ENCODE results near the gene PRDM11.

Gene PRDM11

DNA sequence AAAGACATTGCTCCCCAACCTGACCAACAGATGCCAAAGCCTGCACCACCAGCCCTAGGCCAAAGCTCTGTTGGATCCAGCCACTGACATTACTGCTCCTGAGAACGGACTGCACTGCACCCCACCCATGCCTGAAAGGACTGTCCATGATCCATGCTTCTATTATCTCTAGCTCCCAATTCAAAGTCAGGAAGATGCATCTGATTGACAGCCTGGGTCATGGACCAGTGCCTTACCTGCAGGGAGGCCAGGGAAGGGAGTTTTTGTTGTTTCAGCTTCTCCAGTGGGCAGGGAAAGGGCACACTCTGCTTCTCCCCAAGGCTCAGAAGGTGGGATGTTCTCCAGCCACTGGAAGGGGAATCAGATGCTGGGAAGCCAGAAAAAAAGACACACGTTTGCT, 4.8 kb upstream of the PRDM11 start:
- no peak for DNase-seq

DNA sequence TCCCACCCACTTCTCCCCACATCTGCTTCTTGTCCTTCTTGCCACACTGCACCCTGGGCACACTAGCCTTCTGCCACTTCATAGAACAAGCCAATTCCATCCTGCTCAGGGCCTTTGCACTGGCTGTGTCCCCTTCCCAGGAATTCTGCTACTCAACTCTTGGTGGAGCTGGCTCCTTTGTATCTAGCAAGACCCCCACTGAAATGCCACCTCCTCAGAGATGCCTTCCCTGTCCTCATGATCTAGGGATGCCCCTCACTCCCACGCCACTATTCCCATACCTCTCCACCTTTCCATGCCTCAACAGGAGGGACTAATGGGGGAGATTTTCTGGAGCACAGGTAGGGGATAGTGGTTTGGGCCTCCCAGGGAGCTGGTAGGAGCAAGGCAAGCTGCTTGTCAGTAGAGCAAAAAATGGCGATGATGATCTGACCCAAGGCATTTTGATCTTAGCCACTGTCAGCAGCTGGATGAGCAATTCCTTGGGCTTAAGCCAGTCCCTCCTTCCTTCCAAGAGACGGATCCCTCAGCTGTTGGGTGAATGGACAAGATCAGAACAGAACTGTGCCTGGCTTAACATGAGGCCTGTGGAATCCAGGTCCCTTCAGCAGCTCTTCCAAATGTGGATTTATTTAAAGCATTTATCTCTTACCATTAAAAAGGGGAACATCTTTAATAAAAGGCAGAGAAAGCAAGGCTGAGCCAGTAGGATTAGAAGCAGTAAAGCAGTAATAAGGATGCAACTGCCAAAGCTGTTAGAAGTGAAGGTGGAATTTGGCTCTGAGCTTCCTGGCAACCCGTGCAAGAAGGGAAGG, 4.0 kb upstream of the PRDM11 start:
- DNase-seq, result no peak

DNA sequence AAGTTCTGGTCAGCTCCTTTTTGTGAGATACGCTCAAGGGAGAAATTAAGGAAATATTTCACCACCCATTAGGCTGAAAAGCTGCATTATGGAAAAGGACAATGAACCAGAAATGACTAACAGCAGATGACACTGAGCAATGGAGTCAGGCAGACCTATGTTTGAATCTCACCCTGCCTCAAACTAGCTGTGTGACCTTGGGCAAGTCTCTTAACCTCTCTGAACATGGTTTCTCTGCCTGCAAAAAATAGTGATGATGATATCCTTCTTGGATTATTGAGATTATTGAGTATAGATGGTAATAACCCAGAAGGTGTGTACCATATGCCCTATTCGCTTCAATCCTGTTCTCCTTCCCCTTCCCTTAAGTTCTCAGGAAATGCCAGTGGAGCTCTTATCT, 2.9 kb upstream of the PRDM11 start:
- no peak for DNase-seq

DNA sequence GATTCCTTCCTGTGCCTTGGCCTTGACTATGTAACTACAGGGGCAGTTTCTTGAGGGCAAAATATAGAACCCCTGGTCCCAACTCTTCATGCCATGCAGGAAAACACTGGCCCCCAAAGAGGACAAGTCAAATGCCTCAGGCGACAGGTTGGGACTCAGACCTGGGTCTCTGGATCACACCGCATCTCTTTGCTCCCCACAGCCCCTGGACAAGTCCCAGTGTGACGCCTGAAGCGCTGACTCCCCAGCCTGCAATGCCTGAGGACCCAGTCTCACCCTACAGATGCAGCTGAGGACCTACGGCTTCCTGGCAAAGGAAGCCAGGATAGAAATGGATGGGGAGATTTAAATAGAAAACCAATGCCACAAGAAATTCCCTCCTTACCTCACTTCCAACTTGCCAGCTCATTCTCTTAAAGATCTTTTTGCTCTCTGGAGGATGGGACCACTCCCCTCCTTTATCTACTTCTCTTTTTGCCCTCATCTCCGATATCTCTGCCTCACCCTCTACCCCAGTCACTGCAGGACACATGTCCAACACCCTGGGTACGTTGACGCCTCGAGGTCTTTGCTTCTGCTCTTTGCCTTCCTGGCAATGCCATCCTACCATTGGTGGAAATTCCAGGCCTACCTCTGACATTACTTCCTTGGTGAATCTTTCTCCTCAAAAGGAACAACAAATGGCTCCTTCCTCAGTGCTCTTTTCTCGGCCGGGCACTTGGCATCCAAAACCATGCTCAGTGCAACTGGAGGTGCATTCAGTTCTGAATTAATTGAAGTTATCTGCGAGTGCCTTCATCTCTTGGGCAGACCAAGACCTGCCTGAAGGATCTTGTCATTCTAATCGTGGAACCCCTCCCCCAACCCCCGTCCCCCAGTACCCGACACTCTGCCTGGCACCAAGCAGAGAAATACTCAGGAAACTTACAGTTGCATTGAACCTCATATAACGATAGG, 2.0 kb upstream of the PRDM11 start:
- DNase-seq, result no peak

DNA sequence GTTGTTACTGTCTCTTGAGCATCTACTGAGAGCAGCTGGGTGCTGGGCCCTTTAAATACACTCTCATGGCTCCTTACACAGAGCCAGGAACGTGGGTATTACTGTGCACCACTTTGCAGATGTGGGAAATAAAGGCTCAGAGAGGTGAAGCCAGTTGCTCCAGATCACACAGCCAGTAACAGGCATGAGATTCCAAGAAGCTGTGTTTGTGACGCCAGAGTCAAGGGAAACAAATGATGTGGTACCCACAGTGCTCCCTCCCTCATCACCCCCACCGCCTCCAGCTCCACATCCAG, 1.4 kb upstream of the PRDM11 start:
- no peak for DNase-seq

DNA sequence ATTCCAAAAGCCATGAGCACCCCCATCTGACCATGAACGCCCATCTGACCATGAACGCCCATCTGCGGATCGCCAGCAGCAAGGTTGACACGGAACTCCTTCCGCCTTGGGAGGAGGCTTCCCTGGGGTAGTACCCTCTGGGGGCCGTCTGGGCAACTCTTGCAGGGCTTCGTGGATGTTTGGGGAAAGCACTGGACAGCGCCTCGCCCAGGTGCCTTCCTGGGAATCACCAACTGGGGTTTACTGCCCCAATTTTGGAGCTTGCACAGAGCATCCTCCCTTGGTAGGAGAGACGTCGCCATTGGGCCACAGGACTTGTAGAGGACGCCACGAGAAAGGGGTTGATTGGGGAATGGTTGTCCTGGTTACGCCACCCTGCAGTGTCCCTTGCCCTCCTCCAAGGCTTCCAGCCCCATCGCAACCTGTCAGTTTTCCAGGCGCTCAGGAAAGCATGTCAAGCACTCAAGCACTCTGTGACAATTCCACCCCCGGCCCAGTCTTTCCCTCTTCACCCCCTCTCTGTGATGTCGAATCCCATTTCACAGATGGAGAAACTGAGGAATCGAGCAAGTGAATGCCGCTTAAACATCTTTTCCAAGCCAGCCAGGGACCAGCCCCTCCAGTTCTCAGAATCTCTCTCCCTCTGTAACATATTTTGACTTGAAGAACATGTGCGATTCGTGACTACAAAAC, 914 bp upstream of the PRDM11 start:
- DNase-seq, result peak in 1 of 56 donors; percentile 17

DNA sequence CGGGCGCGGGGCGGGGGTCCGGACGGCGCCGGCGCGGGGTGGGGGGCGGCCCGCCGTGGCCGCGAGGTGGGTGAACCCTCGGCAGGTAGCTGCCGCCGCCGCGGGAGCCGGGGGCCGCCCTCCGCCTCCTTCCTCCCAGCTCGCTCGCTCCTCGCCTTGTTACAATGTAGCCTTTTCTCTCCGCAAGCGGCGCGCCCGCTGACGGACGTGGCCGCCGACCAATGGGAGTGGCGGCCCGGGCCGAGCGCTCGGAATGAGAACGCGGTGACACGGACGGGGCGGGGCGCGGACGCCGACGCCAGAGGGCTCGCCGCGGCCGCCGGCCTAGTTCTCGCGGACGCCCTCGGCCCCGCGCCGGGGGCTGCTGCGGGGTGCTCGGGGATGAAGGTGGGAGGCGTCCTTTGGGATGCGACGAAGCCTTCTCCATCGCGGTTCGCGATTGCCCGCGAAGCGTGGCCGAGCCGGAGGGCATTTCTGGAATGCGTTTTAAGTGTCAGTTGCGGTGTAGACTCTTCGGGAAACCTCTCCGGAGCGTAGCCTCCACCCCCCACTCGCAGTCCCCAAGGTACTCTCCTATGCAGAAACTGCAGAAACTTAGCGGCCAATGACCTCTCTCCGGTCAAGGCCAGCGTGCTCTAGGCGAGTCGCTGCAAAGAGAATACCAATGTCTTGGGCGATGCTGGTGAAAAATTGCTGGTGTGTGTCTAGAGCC, 734 bp downstream of the PRDM11 start:
- DNase-seq, result peak; percentile 36 to 97 (median 88)

DNA sequence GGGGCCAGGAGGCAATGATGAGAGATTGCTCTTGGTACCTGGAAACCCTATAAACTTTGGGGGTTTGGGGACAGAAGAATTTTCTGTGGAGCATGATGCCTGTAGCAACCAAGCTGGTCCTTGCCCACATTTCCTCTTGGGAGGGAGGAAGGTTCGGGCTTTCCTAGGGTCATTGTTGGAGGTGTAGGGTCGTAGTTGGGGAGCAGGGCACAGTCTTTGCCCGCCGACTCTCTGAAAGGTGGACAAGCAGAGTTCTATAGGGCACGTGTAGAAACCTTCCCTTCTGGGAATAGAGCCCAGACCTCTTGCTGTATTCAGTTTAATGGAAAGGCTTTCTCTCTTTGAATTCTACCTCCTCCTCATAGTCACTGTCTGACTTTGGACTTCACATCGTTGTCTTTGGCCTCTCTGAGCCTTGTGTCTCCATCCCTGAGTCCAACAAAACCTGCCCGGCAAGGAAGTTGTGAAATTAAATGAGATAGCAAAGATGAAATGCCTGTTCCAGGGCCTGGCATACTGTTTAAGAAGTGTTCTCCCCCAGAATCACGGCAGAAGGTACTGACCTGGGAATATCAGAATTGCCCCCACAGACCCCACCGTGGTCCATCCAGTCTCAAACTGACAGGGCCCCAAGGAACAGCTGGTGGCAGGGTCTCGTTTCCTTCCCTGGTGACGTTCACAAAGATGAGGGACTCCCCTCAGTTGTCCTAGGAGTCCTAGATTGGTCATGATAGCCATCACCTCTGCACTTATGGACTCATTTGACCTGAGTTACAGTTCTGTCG, 1.6 kb downstream of the PRDM11 start:
- no peak for DNase-seq

DNA sequence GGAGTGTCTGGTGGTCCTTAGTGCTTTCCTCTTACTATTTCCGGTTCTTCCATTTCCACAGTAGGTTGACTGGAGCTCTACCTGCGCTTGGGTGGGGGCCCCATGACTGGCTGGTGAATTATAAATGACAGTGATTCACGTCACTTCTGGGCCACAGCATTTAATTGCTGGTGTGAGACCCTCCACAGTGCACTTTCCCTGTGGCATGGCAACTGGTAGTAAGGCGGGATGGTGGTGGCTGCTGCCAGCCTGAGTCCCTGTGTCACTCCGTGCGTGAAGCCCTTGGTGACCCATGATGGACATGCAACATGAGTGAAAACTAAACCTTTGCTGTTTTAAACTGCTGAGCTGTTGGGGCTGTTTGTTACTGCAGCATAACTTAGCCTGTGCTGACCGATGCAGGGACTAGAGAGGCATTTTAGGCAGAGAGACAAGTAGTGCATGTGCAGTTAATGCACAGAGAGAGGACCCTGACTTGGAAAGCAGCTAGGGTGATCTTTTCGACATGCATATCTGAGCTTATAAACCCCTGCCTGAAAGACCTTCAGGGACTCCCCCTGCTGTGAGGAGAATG, 3.1 kb downstream of the PRDM11 start:
- DNase-seq, result no peak

DNA sequence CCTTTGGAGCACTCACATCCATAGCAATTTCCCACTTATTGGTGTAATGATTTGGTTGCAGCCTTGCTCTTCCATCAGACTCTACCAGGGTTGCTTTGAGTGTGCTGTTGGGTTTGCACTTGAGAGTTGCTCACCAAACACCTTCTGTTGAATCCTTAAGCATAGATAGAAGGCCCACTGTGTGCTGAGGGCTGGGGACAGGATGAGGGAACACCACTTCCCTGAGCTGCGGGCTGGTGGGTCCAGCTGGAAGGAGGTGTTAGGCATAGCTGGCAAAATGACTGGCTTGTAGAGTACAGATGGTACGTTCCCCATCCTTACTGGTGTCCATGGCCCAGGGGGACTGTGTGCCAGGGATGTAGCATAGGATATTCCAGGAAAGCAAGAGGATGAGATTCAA, 3.9 kb downstream of the PRDM11 start:
- no peak for DNase-seq

DNA sequence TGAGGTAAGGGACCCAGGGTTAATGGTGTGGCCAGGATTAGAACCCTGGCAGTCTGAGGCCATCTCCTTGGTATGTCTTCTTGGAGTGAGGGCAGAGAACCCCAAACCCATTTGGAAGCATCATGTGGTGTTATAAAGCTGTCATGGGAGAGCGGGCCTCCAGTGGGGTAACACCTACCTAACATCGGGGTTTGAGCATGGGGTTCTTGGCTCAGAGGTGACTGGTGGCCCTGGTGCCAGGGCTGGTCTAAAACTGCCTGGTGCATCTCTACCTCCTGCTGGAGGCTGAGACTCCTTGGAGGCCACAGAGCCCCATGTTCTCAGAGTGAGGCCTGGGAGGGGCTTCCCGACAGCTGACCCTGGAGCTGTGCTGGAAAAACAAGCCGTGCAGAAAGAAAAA, 4.5 kb downstream of the PRDM11 start:
- no peak for DNase-seq

DNA sequence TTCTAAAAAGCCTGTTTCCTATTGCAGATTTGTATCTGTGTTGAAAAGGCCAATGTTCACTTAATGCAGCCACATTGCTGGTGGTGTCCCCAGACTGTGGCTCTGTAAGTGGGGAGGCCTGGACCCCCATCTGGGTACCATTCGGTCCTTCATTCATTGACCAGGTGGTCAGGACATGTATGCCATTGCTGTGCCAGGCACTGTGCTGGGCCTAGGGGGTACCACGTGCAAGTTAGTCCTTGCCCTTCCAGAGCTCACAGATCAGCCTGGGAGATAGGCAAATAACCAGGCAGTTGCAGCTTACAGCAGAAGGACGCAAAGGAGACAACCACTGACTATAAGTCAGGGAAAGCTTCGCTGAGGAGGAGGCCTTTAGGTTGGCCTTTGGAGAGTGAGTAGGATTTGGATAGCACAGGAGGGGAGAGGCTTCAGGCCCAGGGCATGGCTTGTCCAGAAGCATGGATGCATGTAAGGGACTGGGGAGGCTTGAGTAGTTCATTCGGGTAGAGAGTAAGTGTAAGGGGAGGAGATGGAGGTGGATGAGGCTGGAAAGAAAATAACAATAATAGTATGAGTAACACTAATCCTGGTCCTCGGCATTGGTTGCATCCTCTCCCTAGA, 5.0 kb downstream of the PRDM11 start:
- no peak for DNase-seq

DNA sequence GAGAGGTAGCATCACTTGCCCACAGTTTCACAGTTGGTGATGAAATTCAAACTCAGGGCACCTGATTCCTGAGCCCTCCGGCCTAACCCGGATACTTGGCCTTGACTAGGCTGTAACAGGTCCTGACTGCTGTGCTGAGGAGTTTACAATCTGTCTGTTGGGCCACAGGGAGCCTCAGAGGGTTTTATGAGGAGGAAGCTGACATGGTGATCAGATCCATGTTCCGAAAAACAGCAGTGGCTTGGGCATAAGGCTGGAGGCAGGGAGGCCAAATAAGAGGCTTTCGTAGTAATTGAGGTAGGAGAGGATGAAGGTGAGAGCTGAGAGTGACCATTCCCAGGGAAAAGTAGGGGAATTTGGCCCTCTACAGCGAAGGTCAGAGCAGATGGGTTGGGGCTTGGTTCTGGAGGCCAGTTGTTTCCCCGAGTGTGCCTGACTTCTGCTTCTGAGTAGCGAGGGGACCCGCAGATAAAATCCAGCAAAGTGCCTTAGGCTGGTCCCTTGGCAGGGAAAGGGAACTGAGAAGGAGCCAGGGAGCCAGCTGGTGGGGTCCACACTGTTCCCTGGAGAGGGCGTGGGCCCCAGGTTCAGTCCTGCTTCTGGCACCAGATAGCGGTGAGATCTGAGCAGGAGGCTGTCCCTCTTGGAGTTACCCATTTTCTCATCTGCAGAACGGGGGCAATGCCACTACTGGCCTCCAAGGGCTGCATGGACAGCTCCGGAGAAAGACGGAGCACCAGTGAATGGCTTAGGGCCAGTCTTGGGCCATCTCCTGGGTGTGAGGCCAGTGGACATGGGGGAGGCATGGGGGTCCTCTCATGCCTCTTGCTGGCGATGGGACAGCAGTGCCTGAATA, 6.5 kb downstream of the PRDM11 start:
- DNase-seq, result no peak

DNA sequence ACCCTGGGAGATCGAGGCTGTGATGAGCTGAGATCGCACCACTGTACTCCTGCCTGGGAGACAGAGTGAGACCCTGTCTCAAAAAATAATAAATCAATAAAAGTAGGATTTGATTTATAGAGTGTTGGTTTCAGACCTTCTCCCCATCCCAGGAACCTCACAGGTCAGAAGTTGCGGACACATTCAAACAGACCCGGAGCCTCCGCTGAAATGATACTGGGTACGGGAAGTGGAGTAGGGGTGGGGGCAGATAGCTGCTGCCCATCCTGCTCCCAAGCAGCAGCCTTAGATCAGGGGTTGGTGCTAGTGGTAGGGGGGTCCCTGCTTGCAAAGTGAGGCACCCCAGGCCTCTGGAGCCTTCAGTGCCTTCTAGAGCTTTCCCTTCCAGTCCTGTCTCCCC, 7.8 kb downstream of the PRDM11 start:
- DNase-seq, result no peak

DNA sequence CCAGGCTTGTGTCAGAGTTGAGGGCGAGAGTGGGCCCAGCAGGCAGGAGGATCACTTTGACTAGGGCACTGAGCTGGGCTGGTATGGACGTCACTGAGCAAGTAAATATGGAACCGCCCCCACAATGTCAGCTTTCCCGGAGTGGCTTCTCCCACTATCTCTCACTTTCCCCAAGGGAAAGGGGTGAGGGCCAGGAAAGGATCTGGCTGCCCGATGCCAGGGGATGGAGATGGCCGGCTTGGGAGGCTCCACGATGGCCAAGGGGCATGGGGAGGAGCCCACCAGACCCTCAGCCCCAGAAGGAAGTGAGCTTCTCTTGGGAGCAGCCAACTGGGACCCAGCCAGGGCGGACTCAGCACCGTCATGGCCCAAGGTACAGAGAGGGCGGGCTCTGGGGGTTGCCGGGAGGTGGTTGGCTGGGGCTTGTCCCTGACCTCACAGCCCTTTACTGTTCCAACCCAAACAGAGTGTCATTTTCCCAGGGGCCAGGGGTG, 8.7 kb downstream of the PRDM11 start:
- DNase-seq, result peak in 1 of 56 donors; percentile 5

DNA sequence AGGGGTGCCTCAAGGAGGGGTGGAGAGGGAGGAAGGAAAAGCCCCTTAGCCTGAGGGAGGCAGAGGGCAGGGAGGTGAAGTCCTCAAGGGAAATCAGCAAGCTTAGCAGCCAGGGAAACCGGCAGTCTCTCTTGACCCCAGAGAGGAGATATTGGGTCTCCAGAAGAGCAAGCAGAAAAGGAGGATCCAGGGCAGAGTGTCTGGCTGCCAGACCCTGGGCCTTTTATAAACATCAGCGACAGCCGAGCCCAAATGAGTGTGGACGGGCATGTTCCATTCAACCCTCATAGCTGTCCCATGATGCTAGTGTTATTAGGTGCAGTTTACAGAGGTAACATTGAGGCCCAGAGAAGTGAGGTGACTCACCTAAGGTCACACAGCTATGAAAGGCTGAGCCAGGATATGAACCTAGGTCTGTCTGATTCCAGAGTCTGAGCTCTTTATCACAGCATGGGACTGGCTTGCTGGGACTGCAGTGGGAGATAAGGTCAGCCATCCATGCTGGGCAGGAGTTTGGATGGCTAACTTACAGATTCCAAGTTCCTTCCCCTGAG, 9.3 kb downstream of the PRDM11 start:
- DNase-seq, result no peak

DNA sequence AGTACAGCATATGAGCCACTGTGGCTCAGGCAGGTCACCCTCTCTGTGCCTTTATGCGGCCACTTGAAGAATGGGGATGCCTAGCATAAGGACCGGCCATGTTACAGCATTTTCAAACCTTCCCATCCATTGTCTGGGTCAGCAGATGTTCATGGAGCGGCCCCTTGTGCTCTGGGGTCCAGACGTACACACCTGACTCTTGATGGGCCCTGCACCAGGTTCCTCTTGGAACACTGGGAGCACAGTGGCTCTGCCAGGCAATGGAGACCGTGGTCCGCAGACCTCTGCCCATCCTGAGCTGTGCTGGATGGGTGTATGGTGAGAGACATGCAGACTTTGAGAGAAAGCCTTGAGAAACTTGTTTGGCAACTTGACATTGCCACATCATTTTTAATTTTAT, 9.8 kb downstream of the PRDM11 start:
- DNase-seq, result no peak

DNA sequence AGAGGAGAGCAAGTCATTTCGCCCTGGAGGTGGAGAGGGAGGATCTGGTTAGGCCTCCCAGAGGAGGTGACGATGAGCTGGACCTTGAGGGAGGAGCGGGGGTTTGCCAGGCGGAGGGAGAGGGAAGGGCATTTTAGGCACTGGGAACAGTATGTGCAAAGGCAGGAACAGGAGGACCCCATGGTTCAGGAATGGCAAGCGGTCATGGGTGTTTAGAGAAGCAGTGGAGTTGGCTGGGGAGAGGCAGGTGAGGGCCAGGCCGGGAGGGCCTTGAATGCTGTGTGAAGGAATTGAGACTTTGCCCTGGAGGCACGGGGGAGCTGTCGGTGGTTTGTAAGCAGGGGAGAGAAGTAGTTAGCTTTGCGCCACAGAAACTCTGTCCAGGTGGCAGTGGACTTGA, 10.3 kb downstream of the PRDM11 start:
- no peak for DNase-seq

All from nucleus accumbens (tissue), 56 donors.